Cardiac muscle cell (in vitro differentiated cells and primary cell): ENCODE data around the gene PEPD. TPM values are rescaled to one million over a fixed set of nuclear protein-coding genes. Genes with fewer than 3 reads are reported as not detected.

Experiments
- DNase-seq, 2 donors: peaks; one replicate each; pipeline versions ENCODE4 v3.0.0 to v3.0.0-alpha.2; 2010 to 2017; ENCODE audit warnings: low read depth in 1 of 2, low spot score in 1 of 2
- H3K27ac ChIP-seq: fragments of 200-600 bp; sonication (generic); 2 replicates; pipeline ENCODE4 v1.5.1; 2016
- H3K27me3 ChIP-seq: fragments of 200-600 bp; sonication (generic); 2 replicates; pipeline ENCODE4 v1.6.0; 2016; ENCODE audit warnings: control low read depth
- H3K36me3 ChIP-seq: fragments of 200-600 bp; sonication (generic); 2 replicates; pipeline ENCODE4 v1.5.1; 2016; ENCODE audit warnings: control low read depth
- H3K4me1 ChIP-seq: fragments of 200-600 bp; sonication (generic); 2 replicates; pipeline ENCODE4 v1.8.1; 2017; ENCODE audit warnings: low read depth, mild to moderate bottlenecking, mixed run types
- H3K4me3 ChIP-seq: fragments of 200-600 bp; sonication (generic); 2 replicates; pipeline ENCODE4 v1.5.1; 2016; ENCODE audit warnings: mild to moderate bottlenecking
- H3K9me3 ChIP-seq: fragments of 200-600 bp; sonication (generic); 2 replicates; pipeline ENCODE4 v1.5.1; 2017; ENCODE audit warnings: low read depth, mild to moderate bottlenecking, control low read depth
- polyA plus RNA-seq: library from polyadenylated mRNA; unstranded; fragments of >200 nt; fragmentation: Nextera tagmentation; extraction: Ambion mirVana; gene quantifications from 2 replicates; pipeline ENCODE4 v1.2.1, GENCODE V29; 2016
- total RNA-seq: library from RNA; depleted of rRNA; stranded (reverse); fragments of >200 nt; gene quantifications from 2 replicates; pipeline ENCODE4 v1.2.3, GENCODE V29; 2016
- TF ChIP-seq, protein P1 (sequence below): IDR thresholded peaks from 2 replicates; pipeline ENCODE4 v1.5.1; 2012; ENCODE audit warnings: low read depth, mild to moderate bottlenecking, low read length

Gene PEPD
- total and polyA plus RNA-seq, 2 experiments from 2014 or later: 40.3 to 80.6 TPM

GRCh38 chr19:33383720-33384292, 137.8 kb downstream of the PEPD start:
- no peak overlapping the region for H3K4me3 ChIP-seq
- no peaks in the 10 kb centered on the region for H3K4me1 ChIP-seq
- DNase-seq: no peak
- TF ChIP-seq, protein P1, sequence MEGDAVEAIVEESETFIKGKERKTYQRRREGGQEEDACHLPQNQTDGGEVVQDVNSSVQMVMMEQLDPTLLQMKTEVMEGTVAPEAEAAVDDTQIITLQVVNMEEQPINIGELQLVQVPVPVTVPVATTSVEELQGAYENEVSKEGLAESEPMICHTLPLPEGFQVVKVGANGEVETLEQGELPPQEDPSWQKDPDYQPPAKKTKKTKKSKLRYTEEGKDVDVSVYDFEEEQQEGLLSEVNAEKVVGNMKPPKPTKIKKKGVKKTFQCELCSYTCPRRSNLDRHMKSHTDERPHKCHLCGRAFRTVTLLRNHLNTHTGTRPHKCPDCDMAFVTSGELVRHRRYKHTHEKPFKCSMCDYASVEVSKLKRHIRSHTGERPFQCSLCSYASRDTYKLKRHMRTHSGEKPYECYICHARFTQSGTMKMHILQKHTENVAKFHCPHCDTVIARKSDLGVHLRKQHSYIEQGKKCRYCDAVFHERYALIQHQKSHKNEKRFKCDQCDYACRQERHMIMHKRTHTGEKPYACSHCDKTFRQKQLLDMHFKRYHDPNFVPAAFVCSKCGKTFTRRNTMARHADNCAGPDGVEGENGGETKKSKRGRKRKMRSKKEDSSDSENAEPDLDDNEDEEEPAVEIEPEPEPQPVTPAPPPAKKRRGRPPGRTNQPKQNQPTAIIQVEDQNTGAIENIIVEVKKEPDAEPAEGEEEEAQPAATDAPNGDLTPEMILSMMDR: no peak
- H3K36me3 ChIP-seq: peaks cover 18% of the 10 kb centered on the region
- H3K27ac ChIP-seq: no peak overlapping the region
- no peaks in the 10 kb centered on the region for H3K9me3 ChIP-seq
- H3K27me3 ChIP-seq: no peaks in the 10 kb centered on the region

GRCh38 chr19:33382982-33383381, 138.6 kb downstream of the PEPD start:
- peaks cover 18% of the 10 kb centered on the region for H3K36me3 ChIP-seq
- H3K27me3 ChIP-seq: no peaks in the 10 kb centered on the region
- TF ChIP-seq, protein P1: no peak
- DNase-seq: no peak
- H3K9me3 ChIP-seq: no peaks in the 10 kb centered on the region
- H3K4me1 ChIP-seq: no peaks in the 10 kb centered on the region
- no peak overlapping the region for H3K4me3 ChIP-seq
- H3K27ac ChIP-seq: no peak overlapping the region

DNA sequence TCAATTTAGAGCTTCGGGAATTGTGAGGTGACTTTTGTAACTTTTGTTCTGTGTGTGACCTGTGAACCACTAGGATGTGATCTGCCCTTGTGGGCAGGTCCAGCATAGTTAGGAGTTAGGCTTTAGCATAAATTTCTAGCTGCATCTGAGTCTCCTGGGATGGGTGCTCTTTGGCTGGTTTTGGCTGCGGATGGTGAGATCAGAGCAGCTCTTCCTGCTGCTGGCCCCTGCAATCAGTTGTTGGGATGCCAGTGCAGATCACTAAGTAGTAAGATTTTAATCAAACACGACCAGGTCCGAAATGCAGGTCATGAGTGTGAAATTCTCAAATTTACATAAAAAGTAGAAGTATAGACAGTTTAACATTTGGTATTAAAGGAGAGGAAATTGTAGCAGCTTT, 139.6 kb downstream of the PEPD start:
- H3K4me3 ChIP-seq: no peak overlapping the region
- no peak overlapping the region for H3K27ac ChIP-seq
- H3K36me3 ChIP-seq: peaks cover 18% of the 10 kb centered on the region
- DNase-seq: no peak
- H3K4me1 ChIP-seq: no peaks in the 10 kb centered on the region
- TF ChIP-seq, protein P1: no peak
- H3K9me3 ChIP-seq: no peaks in the 10 kb centered on the region
- no peaks in the 10 kb centered on the region for H3K27me3 ChIP-seq

DNA sequence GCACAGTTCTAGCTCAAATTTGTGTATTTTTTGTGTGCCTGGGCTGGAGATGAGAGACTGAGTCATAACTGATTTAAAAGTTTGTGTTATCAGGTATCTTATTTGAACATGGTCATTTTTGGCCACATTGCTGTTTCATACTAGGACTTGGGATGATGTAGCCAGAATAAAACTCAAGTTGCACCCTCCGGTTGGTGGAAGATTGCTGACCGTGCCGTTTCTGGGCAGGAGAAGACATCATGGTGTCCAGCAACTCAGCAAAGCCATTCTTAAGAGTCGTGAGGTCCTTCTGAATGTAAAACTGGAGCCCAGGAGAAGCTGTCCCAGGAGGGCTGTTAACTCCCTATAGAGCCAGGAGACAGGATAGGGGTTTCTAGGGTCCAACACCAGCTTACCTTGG, 140.5 kb downstream of the PEPD start:
- Histone ChIP-seq H3K9me3 (no peaks in the 10 kb centered on the region), H3K27me3 (no peaks in the 10 kb centered on the region), H3K4me1 (no peaks in the 10 kb centered on the region), H3K36me3 (peaks cover 18% of the 10 kb centered on the region), H3K4me3 (no peak overlapping the region), H3K27ac (no peak overlapping the region)
- DNase-seq: no peak
- TF ChIP-seq, protein P1: no peak

- Histone ChIP-seq H3K27me3 (no peaks in the 10 kb centered on the region), H3K4me3 (no peak overlapping the region), H3K36me3 (peaks cover 18% of the 10 kb centered on the region), H3K9me3 (no peaks in the 10 kb centered on the region), H3K4me1 (peaks cover 5% of the 10 kb centered on the region), H3K27ac (no peak overlapping the region)
- DNase-seq: no peak
- TF ChIP-seq, protein P1: no peak
Measured at GRCh38 chr19:33379151-33379829, 142.3 kb downstream of the PEPD start.
